ENCODE measurements around the gene AQP3. TPM values are rescaled to one million over a fixed set of nuclear protein-coding genes. Genes with fewer than 3 reads are reported as not detected.

The AQP3 gene
- total and polyA plus RNA-seq, 2 of the 13 experiments (the other 11 are each of a cell fraction or from before 2014, with no cell fraction given), result 1.4 to 5.5 TPM

DNA sequence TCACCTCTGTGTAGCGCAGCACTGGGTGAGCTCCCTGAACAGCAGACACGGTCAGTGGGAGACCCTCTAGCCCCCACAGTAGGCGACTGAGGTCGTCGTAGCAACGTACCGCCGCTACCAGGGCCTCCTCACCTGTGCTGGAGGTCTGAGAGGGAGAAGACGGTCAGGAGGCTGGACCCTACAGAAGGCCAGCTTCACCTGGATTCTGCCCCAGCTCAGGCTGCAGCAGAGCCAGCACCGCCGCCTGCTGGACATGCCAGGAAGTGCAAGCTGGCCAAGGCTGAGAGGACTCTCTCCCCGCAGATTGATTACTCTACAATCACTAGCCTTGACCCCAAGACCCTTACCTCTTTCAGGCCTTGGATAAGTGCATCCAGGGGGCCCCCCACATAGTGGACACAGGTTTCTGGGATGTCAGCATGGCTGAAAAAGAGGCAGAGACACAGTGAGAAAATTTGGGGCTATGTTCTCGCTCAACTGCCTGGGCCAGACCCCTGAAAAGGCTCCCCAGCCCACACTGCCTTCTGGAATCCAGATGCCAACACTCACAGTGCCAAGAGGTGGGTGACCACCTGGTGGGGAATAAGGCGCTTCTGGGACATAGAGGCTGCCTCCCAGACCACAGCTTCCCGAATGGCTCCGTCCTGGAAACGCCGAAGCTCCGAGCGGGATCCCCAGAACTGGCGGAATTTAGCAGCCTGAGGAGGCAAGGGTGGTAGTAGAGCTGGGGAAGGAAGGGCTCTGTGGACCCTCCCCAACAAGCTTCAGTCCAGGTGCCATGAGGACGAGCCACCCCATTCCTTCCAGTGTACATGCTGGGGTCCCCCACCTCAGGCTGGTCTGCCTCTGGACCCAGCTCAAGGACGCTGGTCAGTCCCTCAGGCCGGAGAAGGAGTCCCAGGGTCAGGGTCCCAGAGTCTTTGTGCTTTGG is 19.4 kb upstream of the AQP3 start (continued):
- TF ChIP-seq, protein P1, sequence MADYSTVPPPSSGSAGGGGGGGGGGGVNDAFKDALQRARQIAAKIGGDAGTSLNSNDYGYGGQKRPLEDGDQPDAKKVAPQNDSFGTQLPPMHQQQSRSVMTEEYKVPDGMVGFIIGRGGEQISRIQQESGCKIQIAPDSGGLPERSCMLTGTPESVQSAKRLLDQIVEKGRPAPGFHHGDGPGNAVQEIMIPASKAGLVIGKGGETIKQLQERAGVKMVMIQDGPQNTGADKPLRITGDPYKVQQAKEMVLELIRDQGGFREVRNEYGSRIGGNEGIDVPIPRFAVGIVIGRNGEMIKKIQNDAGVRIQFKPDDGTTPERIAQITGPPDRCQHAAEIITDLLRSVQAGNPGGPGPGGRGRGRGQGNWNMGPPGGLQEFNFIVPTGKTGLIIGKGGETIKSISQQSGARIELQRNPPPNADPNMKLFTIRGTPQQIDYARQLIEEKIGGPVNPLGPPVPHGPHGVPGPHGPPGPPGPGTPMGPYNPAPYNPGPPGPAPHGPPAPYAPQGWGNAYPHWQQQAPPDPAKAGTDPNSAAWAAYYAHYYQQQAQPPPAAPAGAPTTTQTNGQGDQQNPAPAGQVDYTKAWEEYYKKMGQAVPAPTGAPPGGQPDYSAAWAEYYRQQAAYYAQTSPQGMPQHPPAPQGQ (CRISPR knock-in tag; IDR thresholded peaks at IDR 0.05; ENCODE audit: borderline replicate concordance), result no peak
- TF ChIP-seq FOXP1 (IDR thresholded peaks at IDR 0.05), result no peak
- TF ChIP-seq FOXP1 (CRISPR knock-in tag; IDR thresholded peaks at IDR 0.05), result no peak
- no peak for TF ChIP-seq NFE2 (CRISPR knock-in tag; IDR thresholded peaks at IDR 0.05)
- peak; percentile 48; the same call in 1 of the 2 replicates for TF ChIP-seq NR2F6 (IDR thresholded peaks at IDR 0.05)
- TF ChIP-seq NR2F6 (CRISPR knock-in tag; IDR thresholded peaks at IDR 0.05), result 0 out of 2 replicates have a peak, but pooled peaks have one; percentile 23
- no peak for TF ChIP-seq ESRRA (CRISPR knock-in tag; IDR thresholded peaks at IDR 0.05; ENCODE audit: low read depth)
- TF ChIP-seq, protein P2, sequence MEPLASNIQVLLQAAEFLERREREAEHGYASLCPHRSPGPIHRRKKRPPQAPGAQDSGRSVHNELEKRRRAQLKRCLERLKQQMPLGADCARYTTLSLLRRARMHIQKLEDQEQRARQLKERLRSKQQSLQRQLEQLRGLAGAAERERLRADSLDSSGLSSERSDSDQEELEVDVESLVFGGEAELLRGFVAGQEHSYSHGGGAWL (CRISPR knock-in tag; IDR thresholded peaks at IDR 0.05), result no peak
- 0 out of 4 replicates have a peak, but pooled peaks of 1 of the 2 experiments have one; percentile 1 for TF ChIP-seq MAFK (conservative IDR thresholded peaks at IDR 0.05 in 1 of 2, IDR thresholded peaks at IDR 0.05 in 1 of 2; ENCODE audit: low read length in 2 of 2)
- TF ChIP-seq, protein P3, sequence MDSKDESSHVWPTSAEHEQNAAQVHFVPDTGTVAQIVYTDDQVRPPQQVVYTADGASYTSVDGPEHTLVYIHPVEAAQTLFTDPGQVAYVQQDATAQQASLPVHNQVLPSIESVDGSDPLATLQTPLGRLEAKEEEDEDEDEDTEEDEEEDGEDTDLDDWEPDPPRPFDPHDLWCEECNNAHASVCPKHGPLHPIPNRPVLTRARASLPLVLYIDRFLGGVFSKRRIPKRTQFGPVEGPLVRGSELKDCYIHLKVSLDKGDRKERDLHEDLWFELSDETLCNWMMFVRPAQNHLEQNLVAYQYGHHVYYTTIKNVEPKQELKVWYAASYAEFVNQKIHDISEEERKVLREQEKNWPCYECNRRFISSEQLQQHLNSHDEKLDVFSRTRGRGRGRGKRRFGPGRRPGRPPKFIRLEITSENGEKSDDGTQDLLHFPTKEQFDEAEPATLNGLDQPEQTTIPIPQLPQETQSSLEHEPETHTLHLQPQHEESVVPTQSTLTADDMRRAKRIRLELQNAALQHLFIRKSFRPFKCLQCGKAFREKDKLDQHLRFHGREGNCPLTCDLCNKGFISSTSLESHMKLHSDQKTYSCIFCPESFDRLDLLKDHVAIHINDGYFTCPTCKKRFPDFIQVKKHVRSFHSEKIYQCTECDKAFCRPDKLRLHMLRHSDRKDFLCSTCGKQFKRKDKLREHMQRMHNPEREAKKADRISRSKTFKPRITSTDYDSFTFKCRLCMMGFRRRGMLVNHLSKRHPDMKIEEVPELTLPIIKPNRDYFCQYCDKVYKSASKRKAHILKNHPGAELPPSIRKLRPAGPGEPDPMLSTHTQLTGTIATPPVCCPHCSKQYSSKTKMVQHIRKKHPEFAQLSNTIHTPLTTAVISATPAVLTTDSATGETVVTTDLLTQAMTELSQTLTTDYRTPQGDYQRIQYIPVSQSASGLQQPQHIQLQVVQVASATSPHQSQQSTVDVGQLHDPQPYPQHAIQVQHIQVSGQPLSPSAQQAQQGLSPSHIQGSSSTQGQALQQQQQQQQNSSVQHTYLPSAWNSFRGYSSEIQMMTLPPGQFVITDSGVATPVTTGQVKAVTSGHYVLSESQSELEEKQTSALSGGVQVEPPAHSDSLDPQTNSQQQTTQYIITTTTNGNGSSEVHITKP (CRISPR knock-in tag; IDR thresholded peaks at IDR 0.05; ENCODE audit: low read depth), result no peak
- TF ChIP-seq HNRNPL (IDR thresholded peaks at IDR 0.05; ENCODE audit: low read depth, low read length), result 0 out of 2 replicates have a peak, but pooled peaks have one; percentile 52

Measured in HepG2 (cell line).